ENCODE measurements around the gene EHBP1. TPM values are rescaled to one million over a fixed set of nuclear protein-coding genes. Genes with fewer than 3 reads are reported as not detected.

EHBP1 gene
- total and polyA plus RNA-seq, 7 experiments from 2014 or later: 12.3 to 31.5 (median 27.7) TPM

DNA sequence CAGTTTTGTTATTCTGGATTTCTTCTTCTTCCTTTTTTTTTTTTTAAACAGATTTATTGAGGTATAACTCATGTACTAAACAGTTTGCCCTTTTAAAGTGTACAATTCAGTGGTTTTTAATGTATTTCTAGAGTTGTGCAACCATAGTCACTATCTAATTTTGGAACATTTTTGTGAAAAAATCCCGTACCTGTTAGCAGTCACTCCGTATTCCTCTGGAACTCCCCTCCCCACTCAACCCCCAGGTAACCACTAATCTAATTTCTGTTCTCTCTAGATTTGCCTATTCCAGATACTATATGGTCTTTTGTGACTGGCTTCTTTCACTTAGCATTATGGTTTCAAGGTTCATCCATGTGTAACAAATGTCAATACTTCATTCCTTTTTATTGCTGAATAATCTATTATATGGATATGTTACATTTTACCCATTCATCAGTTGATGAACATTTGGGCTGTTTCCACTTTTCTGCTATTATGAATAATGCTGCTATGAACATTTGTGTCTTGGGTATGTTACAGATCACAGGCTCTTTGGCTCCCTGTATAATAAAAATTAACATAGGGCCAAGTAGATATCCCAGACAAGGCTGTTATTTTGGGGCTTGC lies 21.9 kb downstream of the EHBP1 start:
- no peaks in the 10 kb centered on the region for H3K27me3 ChIP-seq (ENCODE audit: control insufficient read depth in 2 of 2, insufficient read depth in 2 of 2, low read length in 2 of 2)
- no peak overlapping the region for H3K4me3 ChIP-seq (ENCODE audit: low read length)
- peaks cover 8 to 47% (median 22%) of the 10 kb centered on the region in 11 donors for H3K9me3 Mint-ChIP-seq
- intact Hi-C loops (cut with micrococcal nuclease): no loop called here
- H3K4me1 ChIP-seq (ENCODE audit: control insufficient read depth in 2 of 2, insufficient read depth in 2 of 2, low read length in 2 of 2): no peaks in the 10 kb centered on the region
- ATAC-seq: no peak
- H3K36me3 ChIP-seq (ENCODE audit: control insufficient read depth in 2 of 3, insufficient read depth in 3 of 3, low read length in 3 of 3): peaks cover 0 to 5% (median 0%) of the 10 kb centered on the region in 3 experiments
- peaks cover 17 to 64% (median 41%) of the 10 kb centered on the region in 5 donors for H3K36me3 Mint-ChIP-seq
- H3K27me3 Mint-ChIP-seq: no peaks in the 10 kb centered on the region
- H3K4me1 Mint-ChIP-seq: peaks cover 3 to 47% (median 42%) of the 10 kb centered on the region in 7 donors
- DNase-seq: no peak
- ChIA-PET CTCF (no interaction called here), POLR2A (no interaction called here)
- no peak overlapping the region for H3K4me3 Mint-ChIP-seq
- peak overlapping the region in 1 of 9 donors; percentile 47 for H3K27ac Mint-ChIP-seq
- H3K27ac ChIP-seq (ENCODE audit: low read depth, low read length): no peak overlapping the region
- peaks cover 0 to 9% (median 0%) of the 10 kb centered on the region in 3 experiments for H3K9me3 ChIP-seq (ENCODE audit: control insufficient read depth in 2 of 3, low read length in 3 of 3)

DNA sequence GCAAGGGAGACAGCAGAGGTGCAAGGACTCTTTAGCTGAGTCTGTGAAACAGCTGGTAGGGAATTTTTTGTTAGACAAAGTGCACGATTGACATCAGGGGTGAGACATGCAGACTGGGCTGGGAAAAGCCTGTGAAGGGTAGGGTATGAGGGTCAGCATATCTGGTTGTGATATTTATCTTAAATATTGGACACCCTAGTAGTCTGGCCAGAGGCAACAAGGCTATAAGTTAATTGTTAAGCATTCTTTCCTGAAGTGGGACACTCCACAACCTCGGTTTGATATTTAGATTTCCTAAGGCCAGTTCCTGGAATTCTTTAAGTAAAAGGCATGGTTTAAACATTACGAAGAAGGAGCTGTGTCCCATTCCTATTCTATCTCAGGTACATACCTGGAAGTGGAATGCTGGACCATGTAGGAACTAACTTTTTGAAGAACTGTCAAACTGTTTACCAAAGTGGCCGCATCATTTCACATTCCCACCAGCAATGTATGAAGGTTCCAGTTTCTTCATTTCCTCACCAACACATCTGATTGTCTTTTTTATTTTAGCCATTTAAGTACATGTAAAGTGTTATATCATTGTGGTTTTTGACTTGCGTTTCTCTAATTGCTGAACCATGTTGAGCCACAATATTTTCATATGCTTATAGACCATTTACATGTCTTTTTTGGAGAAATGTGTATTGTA lies 22.5 kb downstream of the EHBP1 start:
- Mint-ChIP-seq H3K27ac (no peak overlapping the region), H3K9me3 (peaks cover 2 to 47% (median 20%) of the 10 kb centered on the region in 11 donors), H3K27me3 (no peaks in the 10 kb centered on the region), H3K4me3 (no peak overlapping the region), H3K36me3 (peaks cover 13 to 64% (median 41%) of the 10 kb centered on the region in 5 donors), H3K4me1 (peaks cover 3 to 53% (median 42%) of the 10 kb centered on the region in 7 donors)
- ChIA-PET POLR2A (no interaction called here), CTCF (no interaction called here)
- no peak for ATAC-seq
- no peaks in the 10 kb centered on the region for H3K36me3 ChIP-seq (ENCODE audit: control insufficient read depth in 2 of 3, insufficient read depth in 3 of 3, low read length in 3 of 3)
- peaks cover 0 to 9% (median 0%) of the 10 kb centered on the region in 3 experiments for H3K9me3 ChIP-seq (ENCODE audit: control insufficient read depth in 2 of 3, low read length in 3 of 3)
- H3K4me3 ChIP-seq (ENCODE audit: low read length): no peak overlapping the region
- no peak overlapping the region for H3K27ac ChIP-seq (ENCODE audit: low read depth, low read length)
- intact Hi-C loops (cut with micrococcal nuclease): no loop called here
- no peaks in the 10 kb centered on the region for H3K27me3 ChIP-seq (ENCODE audit: control insufficient read depth in 2 of 2, insufficient read depth in 2 of 2, low read length in 2 of 2)
- H3K4me1 ChIP-seq (ENCODE audit: control insufficient read depth in 2 of 2, insufficient read depth in 2 of 2, low read length in 2 of 2): no peaks in the 10 kb centered on the region
- no peak for DNase-seq

- Mint-ChIP-seq H3K36me3 (peaks cover 8 to 55% (median 32%) of the 10 kb centered on the region in 5 donors), H3K4me3 (no peak overlapping the region), H3K4me1 (peaks cover 2 to 45% (median 38%) of the 10 kb centered on the region in 7 donors), H3K9me3 (peaks cover 0 to 34% (median 16%) of the 10 kb centered on the region in 11 donors), H3K27ac (no peak overlapping the region), H3K27me3 (no peaks in the 10 kb centered on the region)
- peaks cover 0 to 9% (median 0%) of the 10 kb centered on the region in 3 experiments for H3K9me3 ChIP-seq (ENCODE audit: control insufficient read depth in 2 of 3, low read length in 3 of 3)
- no peaks in the 10 kb centered on the region for H3K36me3 ChIP-seq (ENCODE audit: control insufficient read depth in 2 of 3, insufficient read depth in 3 of 3, low read length in 3 of 3)
- no peaks in the 10 kb centered on the region for H3K4me1 ChIP-seq (ENCODE audit: control insufficient read depth in 2 of 2, insufficient read depth in 2 of 2, low read length in 2 of 2)
- no peak overlapping the region for H3K27ac ChIP-seq (ENCODE audit: low read depth, low read length)
- DNase-seq (no peak), ATAC-seq (no peak)
- ChIA-PET CTCF (no interaction called here), POLR2A (interaction anchor here (0.7 kb wide), 1 partner anchor 268 kb away, joined by 4 read pairs; no protein-coding TSS in a partner anchor)
- no peak overlapping the region for H3K4me3 ChIP-seq (ENCODE audit: low read length)
- intact Hi-C loops (cut with micrococcal nuclease): no loop called here
- no peaks in the 10 kb centered on the region for H3K27me3 ChIP-seq (ENCODE audit: control insufficient read depth in 2 of 2, insufficient read depth in 2 of 2, low read length in 2 of 2)
Observed at GRCh38 chr2:62731275-62731674, 25.8 kb downstream of the EHBP1 start.

DNA sequence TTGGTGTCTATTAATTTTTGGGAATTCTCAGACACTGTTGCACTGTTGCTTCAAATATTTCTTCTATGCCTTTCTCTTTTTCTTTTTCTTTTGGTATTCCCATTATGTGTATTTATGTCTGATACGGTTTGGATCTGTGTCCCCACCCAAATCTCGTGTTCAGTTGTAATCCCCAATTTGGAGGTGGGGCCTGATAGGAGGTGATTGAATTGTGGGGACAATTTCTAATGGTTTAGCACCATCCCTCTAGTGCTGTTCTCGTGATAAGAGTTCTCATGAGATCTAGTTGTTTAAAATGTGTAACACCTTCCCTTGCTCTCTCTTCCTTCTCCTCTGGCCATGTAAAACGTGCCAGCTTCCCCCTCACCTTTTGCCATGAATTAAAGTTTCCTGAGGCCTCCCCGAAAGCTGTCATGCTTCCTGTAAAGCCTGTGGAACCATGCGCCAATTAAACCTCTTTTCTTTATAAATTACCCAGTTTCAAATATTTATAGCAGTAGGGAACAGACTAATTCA lies 26.8 kb downstream of the EHBP1 start:
- Histone ChIP-seq H3K4me3 (ENCODE audit: low read length) (no peak overlapping the region), H3K36me3 (ENCODE audit: control insufficient read depth in 2 of 3, insufficient read depth in 3 of 3, low read length in 3 of 3) (no peaks in the 10 kb centered on the region), H3K27ac (ENCODE audit: low read depth, low read length) (no peak overlapping the region), H3K4me1 (ENCODE audit: control insufficient read depth in 2 of 2, insufficient read depth in 2 of 2, low read length in 2 of 2) (no peaks in the 10 kb centered on the region), H3K9me3 (ENCODE audit: control insufficient read depth in 2 of 3, low read length in 3 of 3) (peaks cover 0 to 9% (median 0%) of the 10 kb centered on the region in 3 experiments), H3K27me3 (ENCODE audit: control insufficient read depth in 2 of 2, insufficient read depth in 2 of 2, low read length in 2 of 2) (no peaks in the 10 kb centered on the region)
- intact Hi-C loops (cut with micrococcal nuclease): no loop called here
- Mint-ChIP-seq H3K27me3 (no peaks in the 10 kb centered on the region), H3K27ac (no peak overlapping the region), H3K36me3 (peaks cover 8 to 49% (median 32%) of the 10 kb centered on the region in 5 donors), H3K4me1 (peaks cover 0 to 47% (median 40%) of the 10 kb centered on the region in 7 donors), H3K4me3 (no peak overlapping the region), H3K9me3 (peaks cover 0 to 34% (median 16%) of the 10 kb centered on the region in 11 donors)
- ChIA-PET POLR2A (no interaction called here), CTCF (no interaction called here)
- ATAC-seq (no peak), DNase-seq (no peak)

GRCh38 chr2:62733546-62733945 lies 28.0 kb downstream of the EHBP1 start:
- POLR2A ChIA-PET: no interaction called here
- Mint-ChIP-seq H3K27ac (peak overlapping the region in 1 of 9 donors; percentile 82), H3K4me1 (peaks cover 0 to 53% (median 46%) of the 10 kb centered on the region in 7 donors)

DNA sequence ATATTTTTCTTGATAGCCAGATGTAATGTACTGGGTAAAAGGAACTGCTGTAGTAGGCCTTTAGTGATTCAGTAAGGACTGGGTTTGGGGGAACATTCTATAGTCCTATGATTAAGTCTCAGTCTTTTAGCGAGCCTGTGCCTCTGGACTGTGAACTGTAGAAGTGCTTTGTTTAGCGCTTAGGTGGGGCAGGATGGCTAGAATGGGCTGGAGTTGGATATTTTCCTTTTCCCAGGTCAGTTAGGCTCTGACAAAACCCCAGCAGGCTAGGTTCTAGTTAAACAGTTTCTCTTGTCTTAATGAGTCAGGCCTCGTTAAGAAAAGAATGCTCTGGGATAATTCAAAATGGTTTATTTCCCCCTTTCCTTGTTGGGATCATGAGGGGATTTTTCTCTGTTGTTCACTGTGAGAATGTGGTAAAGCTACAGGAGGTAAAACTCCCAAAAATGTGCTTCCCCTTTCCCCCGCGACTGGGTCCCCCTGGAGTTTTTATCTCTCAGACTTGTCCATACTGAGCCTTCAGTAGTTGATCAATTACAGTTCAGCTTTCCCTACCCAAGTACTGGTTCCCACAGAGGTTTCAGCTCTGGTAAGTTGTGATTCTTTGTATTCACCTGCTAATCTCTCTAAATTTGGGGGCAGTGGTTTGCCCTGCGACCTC lies 31.5 kb downstream of the EHBP1 start:
- peaks cover 2 to 65% (median 50%) of the 10 kb centered on the region in 7 donors for H3K4me1 Mint-ChIP-seq
- no peaks in the 10 kb centered on the region for H3K36me3 ChIP-seq (ENCODE audit: control insufficient read depth in 2 of 3, insufficient read depth in 3 of 3, low read length in 3 of 3)
- intact Hi-C loops (cut with micrococcal nuclease): no loop called here
- H3K27ac Mint-ChIP-seq: no peak overlapping the region
- no peak for DNase-seq
- no peak overlapping the region for H3K4me3 Mint-ChIP-seq
- no peaks in the 10 kb centered on the region for H3K9me3 ChIP-seq (ENCODE audit: control insufficient read depth in 2 of 3, low read length in 3 of 3)
- no peaks in the 10 kb centered on the region for H3K4me1 ChIP-seq (ENCODE audit: control insufficient read depth in 2 of 2, insufficient read depth in 2 of 2, low read length in 2 of 2)
- ChIA-PET CTCF (no interaction called here), POLR2A (interaction anchor here (0.5 kb wide), 1 partner anchor 167 kb away, joined by 4 read pairs; no protein-coding TSS in a partner anchor)
- H3K27ac ChIP-seq (ENCODE audit: low read depth, low read length): no peak overlapping the region
- ATAC-seq: no peak
- H3K9me3 Mint-ChIP-seq: peaks cover 0 to 12% (median 5%) of the 10 kb centered on the region in 11 donors
- no peaks in the 10 kb centered on the region for H3K27me3 ChIP-seq (ENCODE audit: control insufficient read depth in 2 of 2, insufficient read depth in 2 of 2, low read length in 2 of 2)
- H3K36me3 Mint-ChIP-seq: peaks cover 5 to 28% (median 17%) of the 10 kb centered on the region in 5 donors
- no peak overlapping the region for H3K4me3 ChIP-seq (ENCODE audit: low read length)
- H3K27me3 Mint-ChIP-seq: no peaks in the 10 kb centered on the region

More at GRCh38 chr2:62733546-62733945, 28.0 kb downstream of the EHBP1 start:
- Mint-ChIP-seq H3K9me3 (peaks cover 0 to 34% (median 16%) of the 10 kb centered on the region in 11 donors), H3K4me3 (no peak overlapping the region), H3K36me3 (peaks cover 8 to 52% (median 37%) of the 10 kb centered on the region in 5 donors), H3K27me3 (no peaks in the 10 kb centered on the region)
- Histone ChIP-seq H3K27me3 (ENCODE audit: control insufficient read depth in 2 of 2, insufficient read depth in 2 of 2, low read length in 2 of 2) (no peaks in the 10 kb centered on the region), H3K4me1 (ENCODE audit: control insufficient read depth in 2 of 2, insufficient read depth in 2 of 2, low read length in 2 of 2) (no peaks in the 10 kb centered on the region), H3K36me3 (ENCODE audit: control insufficient read depth in 2 of 3, insufficient read depth in 3 of 3, low read length in 3 of 3) (no peaks in the 10 kb centered on the region), H3K4me3 (ENCODE audit: low read length) (no peak overlapping the region), H3K9me3 (ENCODE audit: control insufficient read depth in 2 of 3, low read length in 3 of 3) (peaks cover 0 to 9% (median 0%) of the 10 kb centered on the region in 3 experiments), H3K27ac (ENCODE audit: low read depth, low read length) (no peak overlapping the region)
- DNase-seq (no peak), ATAC-seq (no peak)
- intact Hi-C loops (cut with micrococcal nuclease): no loop called here
- CTCF ChIA-PET: no interaction called here

Data from naive thymus-derived CD4-positive, alpha-beta T cell (primary cell).